Measurements from ENCODE around the gene GLI3. TPM values are rescaled to one million over a fixed set of nuclear protein-coding genes. Genes with fewer than 3 reads are reported as not detected.

The GLI3 gene
- polyA plus RNA-seq, 1 donor, result 5.4 TPM

DNA sequence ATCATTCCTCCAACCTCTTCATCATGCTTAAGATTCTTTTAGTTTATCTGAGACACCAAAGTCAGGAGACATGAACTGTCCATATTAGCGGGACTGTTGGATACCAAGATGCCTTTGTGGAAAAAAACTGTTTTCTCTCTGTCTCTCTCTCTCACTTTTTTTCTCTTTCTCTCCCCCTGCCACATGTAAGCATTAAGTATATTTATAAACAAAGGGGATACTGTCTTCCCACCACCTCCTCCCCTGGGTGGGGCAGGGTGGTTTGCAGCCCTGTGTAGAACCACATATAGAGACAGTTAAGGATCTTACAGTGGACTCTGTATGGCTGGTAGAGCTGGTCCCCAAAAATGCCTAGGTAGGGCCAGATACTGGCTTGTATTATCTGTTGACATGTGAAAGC, 101.3 kb downstream of the GLI3 start:
- Histone ChIP-seq H3K27me3 (ENCODE audit: control insufficient read depth, insufficient read depth, low read length) (no peaks in the 10 kb centered on the region), H3K4me1 (ENCODE audit: control insufficient read depth, insufficient read depth, low read length) (no peaks in the 10 kb centered on the region), H3K9me3 (ENCODE audit: control insufficient read depth, low read depth, low read length) (no peaks in the 10 kb centered on the region), H3K36me3 (ENCODE audit: control insufficient read depth, insufficient read depth, low read length) (no peaks in the 10 kb centered on the region), H3K4me3 (ENCODE audit: low read length) (no peak overlapping the region), H3K27ac (ENCODE audit: low read length) (no peak overlapping the region)
- WGBS (ENCODE audit: insufficient coverage, low lambda C conversion rate), result no CpG with 5 or more reads among the region's 1 CpG
- DNase-seq, result no peak

DNA sequence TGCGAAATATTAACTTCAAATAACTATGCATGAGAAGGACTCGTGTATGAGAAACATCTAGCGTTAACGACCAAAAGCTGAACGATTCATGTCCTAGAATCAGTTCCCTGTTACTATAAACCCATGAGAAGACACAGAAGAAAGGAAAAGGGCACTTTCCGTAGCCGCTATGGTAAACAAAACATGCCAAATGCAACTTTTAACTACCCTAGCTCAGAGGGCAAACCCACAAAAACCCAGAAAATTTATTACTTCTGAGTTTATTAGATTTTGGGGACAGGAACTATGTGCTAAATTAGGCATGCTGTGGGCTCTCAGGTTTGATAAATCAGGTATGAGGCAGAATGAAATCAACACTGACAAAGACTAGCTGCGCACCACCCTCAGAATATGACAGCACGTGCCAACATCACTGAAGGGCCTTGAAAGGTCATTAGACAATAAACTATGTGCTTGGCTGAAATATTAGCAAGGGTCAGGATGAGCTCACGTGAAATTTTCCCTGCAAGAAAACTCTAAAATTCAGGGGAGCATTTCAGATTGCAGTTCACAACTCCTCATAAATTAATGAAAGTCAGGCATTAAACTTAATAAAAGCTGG, 102.6 kb downstream of the GLI3 start:
- no peak overlapping the region for H3K27ac ChIP-seq (ENCODE audit: low read length)
- WGBS (ENCODE audit: insufficient coverage, low lambda C conversion rate), result 83% methylated on average over 1 of the region's 10 CpGs
- H3K4me1 ChIP-seq (ENCODE audit: control insufficient read depth, insufficient read depth, low read length), result no peaks in the 10 kb centered on the region
- no peaks in the 10 kb centered on the region for H3K36me3 ChIP-seq (ENCODE audit: control insufficient read depth, insufficient read depth, low read length)
- no peak overlapping the region for H3K4me3 ChIP-seq (ENCODE audit: low read length)
- no peak for DNase-seq
- no peaks in the 10 kb centered on the region for H3K27me3 ChIP-seq (ENCODE audit: control insufficient read depth, insufficient read depth, low read length)
- no peaks in the 10 kb centered on the region for H3K9me3 ChIP-seq (ENCODE audit: control insufficient read depth, low read depth, low read length)

DNA sequence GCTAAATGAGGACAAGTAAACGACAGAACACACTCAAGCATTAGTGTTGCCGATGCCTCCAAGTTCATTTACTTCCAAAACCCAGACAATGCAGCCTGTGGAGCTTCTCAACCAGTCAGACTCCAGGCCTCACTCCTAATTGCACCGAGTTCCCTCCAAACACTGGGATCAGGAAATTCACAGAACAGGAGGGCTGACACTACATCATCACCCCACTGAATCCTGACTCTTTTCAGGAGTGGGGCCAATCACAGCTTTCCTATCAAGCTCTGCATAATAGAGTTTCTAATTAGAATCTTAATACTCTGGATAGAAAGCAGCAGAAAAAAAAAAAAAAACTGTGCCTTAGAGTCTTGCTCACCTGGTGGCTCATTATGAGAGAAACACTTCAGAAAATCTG, 103.7 kb downstream of the GLI3 start:
- DNase-seq, result no peak
- no peaks in the 10 kb centered on the region for H3K9me3 ChIP-seq (ENCODE audit: control insufficient read depth, low read depth, low read length)
- H3K27ac ChIP-seq (ENCODE audit: low read length), result no peak overlapping the region
- no peaks in the 10 kb centered on the region for H3K27me3 ChIP-seq (ENCODE audit: control insufficient read depth, insufficient read depth, low read length)
- no peaks in the 10 kb centered on the region for H3K4me1 ChIP-seq (ENCODE audit: control insufficient read depth, insufficient read depth, low read length)
- no peaks in the 10 kb centered on the region for H3K36me3 ChIP-seq (ENCODE audit: control insufficient read depth, insufficient read depth, low read length)
- H3K4me3 ChIP-seq (ENCODE audit: low read length), result no peak overlapping the region
- no CpG with 5 or more reads among the region's 3 CpGs for WGBS (ENCODE audit: insufficient coverage, low lambda C conversion rate)

DNA sequence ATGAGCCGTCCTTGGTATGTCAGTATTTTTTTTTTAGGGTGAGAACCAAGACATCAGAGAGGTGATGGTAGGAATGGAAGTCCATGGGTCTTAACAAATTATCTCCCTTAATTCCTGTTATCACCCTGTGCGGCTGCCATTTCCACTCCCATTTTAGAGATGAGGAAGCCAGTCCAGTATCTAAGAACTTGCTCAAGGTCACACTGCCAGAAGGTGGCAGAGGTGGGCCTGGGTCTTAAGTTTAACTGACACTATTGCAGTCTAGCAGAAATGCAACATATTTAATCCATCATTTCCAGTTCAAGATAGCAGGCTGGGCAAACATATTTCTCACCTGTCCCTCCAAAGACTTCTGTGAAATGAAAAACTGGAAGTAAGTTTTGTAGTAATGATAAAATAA, 108.3 kb downstream of the GLI3 start:
- no peaks in the 10 kb centered on the region for H3K9me3 ChIP-seq (ENCODE audit: control insufficient read depth, low read depth, low read length)
- no peaks in the 10 kb centered on the region for H3K4me1 ChIP-seq (ENCODE audit: control insufficient read depth, insufficient read depth, low read length)
- WGBS (ENCODE audit: insufficient coverage, low lambda C conversion rate), result no CpG with 5 or more reads among the region's 2 CpGs
- H3K4me3 ChIP-seq (ENCODE audit: low read length), result no peak overlapping the region
- H3K27ac ChIP-seq (ENCODE audit: low read length), result no peak overlapping the region
- no peaks in the 10 kb centered on the region for H3K36me3 ChIP-seq (ENCODE audit: control insufficient read depth, insufficient read depth, low read length)
- H3K27me3 ChIP-seq (ENCODE audit: control insufficient read depth, insufficient read depth, low read length), result no peaks in the 10 kb centered on the region
- no peak for DNase-seq

DNA sequence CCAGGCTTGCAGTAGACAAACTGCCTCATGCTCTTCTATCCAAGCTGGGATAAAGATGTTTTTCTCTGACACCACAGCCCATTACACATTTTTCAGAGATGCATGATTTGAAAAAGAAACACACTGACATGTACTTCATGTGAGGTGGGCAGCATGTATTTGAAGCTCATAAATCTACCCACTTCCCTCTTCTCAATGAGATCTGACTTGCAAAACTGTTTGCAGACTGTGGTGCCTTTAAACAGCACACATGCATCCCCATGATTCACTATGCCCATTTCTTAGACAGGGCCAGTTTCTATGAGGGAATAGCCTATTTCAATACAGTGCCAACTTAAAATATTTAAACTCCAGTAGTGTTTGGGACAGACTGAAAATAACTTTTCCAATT, 109.8 kb downstream of the GLI3 start:
- DNase-seq, result no peak
- Histone ChIP-seq H3K4me3 (ENCODE audit: low read length) (no peak overlapping the region), H3K36me3 (ENCODE audit: control insufficient read depth, insufficient read depth, low read length) (no peaks in the 10 kb centered on the region), H3K27me3 (ENCODE audit: control insufficient read depth, insufficient read depth, low read length) (no peaks in the 10 kb centered on the region), H3K4me1 (ENCODE audit: control insufficient read depth, insufficient read depth, low read length) (no peaks in the 10 kb centered on the region), H3K9me3 (ENCODE audit: control insufficient read depth, low read depth, low read length) (no peaks in the 10 kb centered on the region), H3K27ac (ENCODE audit: low read length) (no peak overlapping the region)

DNA sequence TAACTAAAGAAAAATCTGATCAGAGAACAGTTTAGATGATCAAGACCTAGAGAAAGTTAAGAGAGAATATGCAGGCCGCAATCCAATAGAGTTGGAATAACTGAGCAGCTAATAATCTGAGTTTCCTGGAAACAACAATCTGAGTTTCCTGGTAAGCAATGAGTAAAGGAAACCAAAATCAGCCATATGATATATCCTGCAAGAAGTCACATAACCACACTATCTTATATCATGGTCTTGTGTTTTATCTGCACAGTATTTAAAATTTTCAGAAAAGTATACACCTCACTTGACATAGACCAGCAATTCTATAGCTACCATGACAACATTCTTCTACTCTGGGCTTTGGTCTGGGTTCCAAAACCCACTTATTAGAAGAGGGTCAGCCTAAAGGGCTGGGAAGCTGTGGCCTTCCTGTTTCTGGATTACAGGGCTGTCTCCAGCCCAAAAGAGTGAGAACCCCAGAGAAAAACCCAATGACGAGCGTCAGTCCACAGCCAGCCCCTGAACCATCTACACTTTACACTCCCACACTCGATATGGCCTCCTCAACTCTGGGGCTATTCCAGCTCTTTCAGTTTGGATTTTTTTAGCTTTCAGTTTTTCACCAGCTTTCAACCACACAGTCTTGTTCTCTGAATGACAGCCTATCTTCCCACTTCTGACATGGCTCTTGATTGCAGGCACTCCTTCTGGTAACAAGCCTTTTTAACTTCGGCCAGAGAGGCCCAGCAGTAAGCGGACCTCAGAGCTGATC, 110.4 kb downstream of the GLI3 start:
- no CpG with 5 or more reads among the region's 6 CpGs for WGBS (ENCODE audit: insufficient coverage, low lambda C conversion rate)
- H3K4me3 ChIP-seq (ENCODE audit: low read length), result no peak overlapping the region

DNA sequence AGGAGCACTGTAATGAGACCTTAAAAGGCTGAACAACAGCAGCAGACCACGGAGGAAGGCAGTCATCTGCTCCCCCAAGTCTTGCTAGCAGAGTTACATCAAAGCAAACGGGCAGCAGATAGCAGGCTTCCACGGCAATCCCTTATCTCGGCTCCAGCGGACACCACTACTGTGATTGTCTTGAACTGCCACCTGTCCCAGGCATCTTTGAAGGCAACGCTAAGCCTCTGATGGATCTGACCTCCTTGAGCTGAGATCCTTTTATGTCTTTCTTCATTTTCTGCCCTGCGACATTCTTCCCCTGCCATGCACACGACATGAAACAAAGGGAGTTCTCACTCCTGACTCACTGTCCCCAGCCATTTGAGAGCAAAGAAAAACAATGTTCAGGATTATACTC, 111.7 kb downstream of the GLI3 start:
- Histone ChIP-seq H3K9me3 (ENCODE audit: control insufficient read depth, low read depth, low read length) (no peaks in the 10 kb centered on the region), H3K4me3 (ENCODE audit: low read length) (no peak overlapping the region), H3K4me1 (ENCODE audit: control insufficient read depth, insufficient read depth, low read length) (no peaks in the 10 kb centered on the region), H3K27ac (ENCODE audit: low read length) (no peak overlapping the region), H3K36me3 (ENCODE audit: control insufficient read depth, insufficient read depth, low read length) (no peaks in the 10 kb centered on the region), H3K27me3 (ENCODE audit: control insufficient read depth, insufficient read depth, low read length) (no peaks in the 10 kb centered on the region)
- WGBS (ENCODE audit: insufficient coverage, low lambda C conversion rate), result no CpG with 5 or more reads among the region's 8 CpGs
- no peak for DNase-seq

More for the DNA sequence above, 110.4 kb downstream of the GLI3 start:
- Histone ChIP-seq H3K9me3 (ENCODE audit: control insufficient read depth, low read depth, low read length) (no peaks in the 10 kb centered on the region), H3K27me3 (ENCODE audit: control insufficient read depth, insufficient read depth, low read length) (no peaks in the 10 kb centered on the region), H3K36me3 (ENCODE audit: control insufficient read depth, insufficient read depth, low read length) (no peaks in the 10 kb centered on the region), H3K4me1 (ENCODE audit: control insufficient read depth, insufficient read depth, low read length) (no peaks in the 10 kb centered on the region), H3K27ac (ENCODE audit: low read length) (no peak overlapping the region)
- no peak for DNase-seq

DNA sequence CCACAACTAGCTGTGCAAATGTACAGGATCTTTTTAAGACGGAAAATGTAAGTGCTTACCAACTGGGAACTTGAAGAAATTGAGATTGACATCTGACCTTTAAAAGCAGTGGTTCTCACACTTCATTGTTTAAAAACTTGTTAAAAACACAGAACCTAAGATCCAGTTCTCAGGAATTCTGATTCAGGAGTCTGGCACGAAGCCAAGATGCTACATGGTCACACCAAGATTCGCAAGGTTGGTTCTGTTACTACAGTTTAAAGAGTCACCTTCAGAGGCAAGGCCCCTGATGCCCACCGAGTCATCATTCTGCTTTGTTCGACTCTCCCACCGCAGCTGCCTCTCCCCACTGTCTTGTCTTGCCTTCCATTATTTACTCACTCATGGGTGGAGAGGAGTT, 113.3 kb downstream of the GLI3 start:
- Histone ChIP-seq H3K27me3 (ENCODE audit: control insufficient read depth, insufficient read depth, low read length) (no peaks in the 10 kb centered on the region), H3K36me3 (ENCODE audit: control insufficient read depth, insufficient read depth, low read length) (no peaks in the 10 kb centered on the region), H3K9me3 (ENCODE audit: control insufficient read depth, low read depth, low read length) (no peaks in the 10 kb centered on the region), H3K27ac (ENCODE audit: low read length) (no peak overlapping the region), H3K4me1 (ENCODE audit: control insufficient read depth, insufficient read depth, low read length) (no peaks in the 10 kb centered on the region), H3K4me3 (ENCODE audit: low read length) (no peak overlapping the region)
- 73% methylated on average over 4 of the region's 6 CpGs for WGBS (ENCODE audit: insufficient coverage, low lambda C conversion rate)
- no peak for DNase-seq

DNA sequence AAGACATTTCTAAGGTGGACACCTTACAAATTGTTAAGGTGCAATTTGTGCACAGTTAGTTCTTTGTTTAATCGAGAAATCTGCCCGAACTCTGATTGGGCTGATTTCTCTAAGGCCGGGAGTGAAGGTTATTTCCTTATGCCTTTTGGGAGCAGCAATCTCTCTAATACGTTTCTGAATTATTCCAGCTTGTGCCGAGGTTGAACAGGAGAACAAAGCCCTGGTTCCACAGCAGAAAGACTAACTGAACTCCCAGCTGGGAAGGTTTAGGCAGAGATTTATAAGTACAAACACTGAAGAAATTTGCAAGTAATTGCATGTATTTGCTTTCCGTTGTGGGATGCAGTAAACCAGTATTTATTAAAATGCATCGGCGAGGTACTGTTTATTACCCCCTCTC, 116.8 kb downstream of the GLI3 start:
- no peaks in the 10 kb centered on the region for H3K9me3 ChIP-seq (ENCODE audit: control insufficient read depth, low read depth, low read length)
- H3K4me1 ChIP-seq (ENCODE audit: control insufficient read depth, insufficient read depth, low read length), result no peaks in the 10 kb centered on the region
- no peak for DNase-seq
- no peak overlapping the region for H3K27ac ChIP-seq (ENCODE audit: low read length)
- no peaks in the 10 kb centered on the region for H3K36me3 ChIP-seq (ENCODE audit: control insufficient read depth, insufficient read depth, low read length)
- no CpG with 5 or more reads among the region's 8 CpGs for WGBS (ENCODE audit: insufficient coverage, low lambda C conversion rate)
- no peak overlapping the region for H3K4me3 ChIP-seq (ENCODE audit: low read length)
- no peaks in the 10 kb centered on the region for H3K27me3 ChIP-seq (ENCODE audit: control insufficient read depth, insufficient read depth, low read length)

DNA sequence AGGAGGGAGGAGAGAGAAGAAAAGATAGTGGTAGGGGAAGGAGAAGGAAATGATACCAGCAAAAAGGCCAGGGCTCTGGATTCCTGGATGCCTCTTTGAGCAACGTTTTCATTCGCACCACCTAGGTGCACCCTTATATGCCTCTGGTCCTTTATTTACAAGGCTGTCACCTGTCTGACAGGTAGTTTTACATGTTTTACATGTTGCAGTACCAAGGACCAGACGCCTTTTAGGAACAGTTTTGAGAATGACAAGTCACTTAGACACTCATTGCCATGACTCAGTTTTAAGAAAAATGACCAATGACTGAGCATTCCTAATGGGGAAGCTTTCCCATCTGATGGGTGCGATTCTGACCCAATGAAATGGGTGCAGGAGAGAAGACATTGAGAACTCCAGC, 119.8 kb downstream of the GLI3 start:
- Histone ChIP-seq H3K27ac (ENCODE audit: low read length) (no peak overlapping the region), H3K4me1 (ENCODE audit: control insufficient read depth, insufficient read depth, low read length) (no peaks in the 10 kb centered on the region), H3K4me3 (ENCODE audit: low read length) (no peak overlapping the region), H3K36me3 (ENCODE audit: control insufficient read depth, insufficient read depth, low read length) (no peaks in the 10 kb centered on the region), H3K9me3 (ENCODE audit: control insufficient read depth, low read depth, low read length) (no peaks in the 10 kb centered on the region), H3K27me3 (ENCODE audit: control insufficient read depth, insufficient read depth, low read length) (no peaks in the 10 kb centered on the region)
- DNase-seq, result no peak
- no CpG with 5 or more reads among the region's 4 CpGs for WGBS (ENCODE audit: insufficient coverage, low lambda C conversion rate)

DNA sequence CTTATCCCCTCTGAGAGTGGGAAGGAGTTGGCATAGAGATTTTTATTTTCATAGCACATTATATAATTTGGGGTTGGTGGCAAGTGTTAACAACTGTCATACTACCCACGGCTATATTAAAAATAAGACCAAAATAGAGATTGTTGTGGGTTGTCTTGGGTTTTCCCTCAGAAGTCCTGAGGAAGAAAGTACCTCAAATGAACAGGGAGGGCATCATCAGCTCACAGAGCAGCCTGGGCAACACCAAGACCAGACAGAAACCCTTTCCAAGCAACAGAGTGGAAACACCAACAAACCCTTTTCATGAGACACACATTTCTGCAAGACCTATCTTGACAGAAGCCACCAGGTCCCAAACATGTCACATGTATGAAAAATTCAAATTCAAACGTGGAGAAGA, 121.2 kb downstream of the GLI3 start:
- no peaks in the 10 kb centered on the region for H3K36me3 ChIP-seq (ENCODE audit: control insufficient read depth, insufficient read depth, low read length)
- no peaks in the 10 kb centered on the region for H3K4me1 ChIP-seq (ENCODE audit: control insufficient read depth, insufficient read depth, low read length)
- DNase-seq, result no peak
- no peaks in the 10 kb centered on the region for H3K9me3 ChIP-seq (ENCODE audit: control insufficient read depth, low read depth, low read length)
- H3K4me3 ChIP-seq (ENCODE audit: low read length), result no peak overlapping the region
- no peaks in the 10 kb centered on the region for H3K27me3 ChIP-seq (ENCODE audit: control insufficient read depth, insufficient read depth, low read length)
- no CpG with 5 or more reads among the region's 2 CpGs for WGBS (ENCODE audit: insufficient coverage, low lambda C conversion rate)
- no peak overlapping the region for H3K27ac ChIP-seq (ENCODE audit: low read length)
